IMR-90 (cell line): ENCODE measurements around the gene FAH.

Experiments used
- BHLHE40 ChIP-seq: fragments of 150-350 bp; IDR thresholded peaks from 2 replicates; pipeline ENCODE4 v1.6.1; 2016; ENCODE audit warnings: mild to moderate bottlenecking, low read depth, low read length
- CHD1 ChIP-seq: IDR thresholded peaks from 2 replicates; pipeline ENCODE4 v1.6.1; 2012; ENCODE audit warnings: low read depth, low read length, improper control_type of control experiment
- FOS ChIP-seq: fragments of 150-350 bp; IDR thresholded peaks from 2 replicates; pipeline ENCODE4 v1.6.1; 2016; ENCODE audit warnings: low read depth, low read length
- MAFK ChIP-seq: IDR thresholded peaks from 2 replicates; pipeline ENCODE4 v1.6.1; 2012; ENCODE audit warnings: low read depth, low read length, improper control_type of control experiment
- MXI1 ChIP-seq: IDR thresholded peaks from 2 replicates; pipeline ENCODE4 v1.6.1; 2012; ENCODE audit warnings: low read depth, mild to moderate bottlenecking, low read length, moderate library complexity, borderline replicate concordance
- NFE2L2 ChIP-seq: fragments of 150-350 bp; IDR thresholded peaks from 2 replicates; pipeline ENCODE4 v1.6.1; 2016; ENCODE audit warnings: low read depth, mild to moderate bottlenecking, low read length
- POLR2A ChIP-seq: IDR thresholded peaks from 2 replicates; pipeline ENCODE4 v1.6.1; 2012; ENCODE audit warnings: mild to moderate bottlenecking, low read depth, low read length
- RFX5 ChIP-seq: IDR thresholded peaks from 2 replicates; pipeline ENCODE4 v1.8.0; 2012; ENCODE audit warnings: low read depth, mild to moderate bottlenecking, low read length, moderate library complexity
- TF ChIP-seq, protein P1 (sequence below): conservative IDR thresholded peaks from 2 replicates; pipeline ENCODE4 v1.5.1; 2012; ENCODE audit warnings: mild to moderate bottlenecking, low read depth, low read length, improper control_type of control experiment
- TF ChIP-seq, protein P2 (sequence below): fragments of 150-350 bp; IDR thresholded peaks from 2 replicates; pipeline ENCODE4 v1.6.1; 2016; ENCODE audit warnings: low read depth, mild to moderate bottlenecking, low read length, moderate library complexity, borderline replicate concordance

GRCh38 chr15:80107204-80107603 lies 45.6 kb upstream of the FAH start:
- TF ChIP-seq POLR2A = no peak
- TF ChIP-seq, protein P1, sequence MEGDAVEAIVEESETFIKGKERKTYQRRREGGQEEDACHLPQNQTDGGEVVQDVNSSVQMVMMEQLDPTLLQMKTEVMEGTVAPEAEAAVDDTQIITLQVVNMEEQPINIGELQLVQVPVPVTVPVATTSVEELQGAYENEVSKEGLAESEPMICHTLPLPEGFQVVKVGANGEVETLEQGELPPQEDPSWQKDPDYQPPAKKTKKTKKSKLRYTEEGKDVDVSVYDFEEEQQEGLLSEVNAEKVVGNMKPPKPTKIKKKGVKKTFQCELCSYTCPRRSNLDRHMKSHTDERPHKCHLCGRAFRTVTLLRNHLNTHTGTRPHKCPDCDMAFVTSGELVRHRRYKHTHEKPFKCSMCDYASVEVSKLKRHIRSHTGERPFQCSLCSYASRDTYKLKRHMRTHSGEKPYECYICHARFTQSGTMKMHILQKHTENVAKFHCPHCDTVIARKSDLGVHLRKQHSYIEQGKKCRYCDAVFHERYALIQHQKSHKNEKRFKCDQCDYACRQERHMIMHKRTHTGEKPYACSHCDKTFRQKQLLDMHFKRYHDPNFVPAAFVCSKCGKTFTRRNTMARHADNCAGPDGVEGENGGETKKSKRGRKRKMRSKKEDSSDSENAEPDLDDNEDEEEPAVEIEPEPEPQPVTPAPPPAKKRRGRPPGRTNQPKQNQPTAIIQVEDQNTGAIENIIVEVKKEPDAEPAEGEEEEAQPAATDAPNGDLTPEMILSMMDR = no peak
- TF ChIP-seq, protein P2, sequence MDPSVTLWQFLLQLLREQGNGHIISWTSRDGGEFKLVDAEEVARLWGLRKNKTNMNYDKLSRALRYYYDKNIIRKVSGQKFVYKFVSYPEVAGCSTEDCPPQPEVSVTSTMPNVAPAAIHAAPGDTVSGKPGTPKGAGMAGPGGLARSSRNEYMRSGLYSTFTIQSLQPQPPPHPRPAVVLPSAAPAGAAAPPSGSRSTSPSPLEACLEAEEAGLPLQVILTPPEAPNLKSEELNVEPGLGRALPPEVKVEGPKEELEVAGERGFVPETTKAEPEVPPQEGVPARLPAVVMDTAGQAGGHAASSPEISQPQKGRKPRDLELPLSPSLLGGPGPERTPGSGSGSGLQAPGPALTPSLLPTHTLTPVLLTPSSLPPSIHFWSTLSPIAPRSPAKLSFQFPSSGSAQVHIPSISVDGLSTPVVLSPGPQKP = no peak
- no peak for TF ChIP-seq RFX5
- TF ChIP-seq CHD1 = no peak
- no peak for TF ChIP-seq MXI1
- no peak for TF ChIP-seq NFE2L2
- no peak for TF ChIP-seq BHLHE40
- TF ChIP-seq MAFK = no peak
- no peak for TF ChIP-seq FOS
